Left renal pelvis (tissue), 4 donors: ENCODE measurements around the gene ESRP2. TPM values are rescaled to one million over a fixed set of nuclear protein-coding genes. Genes with fewer than 3 reads are reported as not detected.

Experiments used
- DNase-seq, 4 donors: peaks; one replicate each; pipeline ENCODE4 v3.0.0-alpha.2; 2013; ENCODE audit warnings: low read depth in 4 of 4, low spot score in 3 of 4
- polyA plus RNA-seq, 4 donors: library from polyadenylated mRNA; unstranded; fragments of 120-200 nt; gene quantifications; one replicate each; pipeline ENCODE4 v1.2.1, GENCODE V29; 2013; ENCODE audit not compliant: insufficient read length in 4 of 4

ESRP2 gene
- polyA plus RNA-seq, 4 donors, result 0.94 to 44.7 (median 28.3) TPM

- DNase-seq, result no peak
Measured at GRCh38 chr16:68242926-68243858, 7.3 kb upstream of the ESRP2 start.

- DNase-seq, result no peak
Measured at GRCh38 chr16:68242085-68242484, 6.2 kb upstream of the ESRP2 start.

GRCh38 chr16:68238029-68238345, 2.1 kb upstream of the ESRP2 start:
- DNase-seq, result no peak

GRCh38 chr16:68237243-68238028, 1.5 kb upstream of the ESRP2 start:
- peak; percentile 96 to 98 (median 96) for DNase-seq

- DNase-seq, result no peak
Measured at GRCh38 chr16:68236826-68237242, 907 bp upstream of the ESRP2 start.

GRCh38 chr16:68236137-68236825, 354 bp upstream of the ESRP2 start:
- no peak for DNase-seq

GRCh38 chr16:68235108-68235886, 630 bp downstream of the ESRP2 start:
- DNase-seq, result no peak

- no peak for DNase-seq
Measured at GRCh38 chr16:68234188-68235107, 1.5 kb downstream of the ESRP2 start.

- no peak for DNase-seq
Measured at GRCh38 chr16:68233835-68234187, 2.1 kb downstream of the ESRP2 start.

GRCh38 chr16:68233085-68233834, 2.7 kb downstream of the ESRP2 start:
- DNase-seq, result no peak

GRCh38 chr16:68232335-68232734, 3.6 kb downstream of the ESRP2 start:
- DNase-seq, result no peak

GRCh38 chr16:68231384-68232136, 4.4 kb downstream of the ESRP2 start:
- DNase-seq, result no peak

- DNase-seq, result no peak
Measured at GRCh38 chr16:68230956-68231355, 5.0 kb downstream of the ESRP2 start.

- no peak for DNase-seq
Measured at GRCh38 chr16:68230176-68230571, 5.8 kb downstream of the ESRP2 start.

- DNase-seq, result peak in 1 of 4 donors; percentile 40
Measured at GRCh38 chr16:68229431-68230175, 6.3 kb downstream of the ESRP2 start.

- no peak for DNase-seq
Measured at GRCh38 chr16:68228652-68229051, 7.3 kb downstream of the ESRP2 start.

GRCh38 chr16:68227850-68228553, 7.9 kb downstream of the ESRP2 start:
- DNase-seq, result no peak
